Type B pancreatic cell (in vitro differentiated cells): ENCODE results near the gene ALPG. TPM values are rescaled to one million over a fixed set of nuclear protein-coding genes. Genes with fewer than 3 reads are reported as not detected.
"Not testable (repeated sequence)": the region's sequence is repeated elsewhere in the genome, so short reads cannot be mapped to it uniquely, and the experiment has no call there.

Experiments used
- DNase-seq: peaks from one replicate; pipeline ENCODE4 v3.0.0; 2021; ENCODE audit warnings: mixed read lengths; ENCODE audit not compliant: unreplicated experiment; ENCODE audit errors: extremely low spot score
- H3K27ac Mint-ChIP-seq: 2 replicates; pipeline ENCODE4 v1.8.0; 2021; ENCODE audit warnings: mild to moderate bottlenecking, mixed read lengths
- H3K27me3 Mint-ChIP-seq: 2 replicates; pipeline ENCODE4 v1.8.0; 2021; ENCODE audit warnings: mixed read lengths
- H3K36me3 Mint-ChIP-seq: 2 replicates; pipeline ENCODE4 v1.8.0; 2021; ENCODE audit warnings: mixed read lengths
- H3K4me1 Mint-ChIP-seq: one replicate; pipeline ENCODE4 v1.8.0; 2021; ENCODE audit warnings: mixed read lengths; ENCODE audit not compliant: unreplicated experiment
- H3K4me3 Mint-ChIP-seq: 2 replicates; pipeline ENCODE4 v1.8.0; 2021; ENCODE audit warnings: mild to moderate bottlenecking, mixed read lengths
- H3K9me3 Mint-ChIP-seq: 2 replicates; pipeline ENCODE4 v1.8.0; 2021; ENCODE audit warnings: mixed read lengths
- total RNA-seq: library from RNA; stranded (reverse); gene quantifications from 2 replicates; pipeline ENCODE4 v1.2.1, GENCODE V29; 2021; ENCODE audit warnings: low replicate concordance
- TF ChIP-seq, protein P1 (sequence below): fragments of 200-600 bp; sonication (generic); conservative IDR thresholded peaks from 2 replicates; pipeline ENCODE4 v1.5.0; 2021; ENCODE audit warnings: antibody characterized with exemption, mild to moderate bottlenecking

The ALPG gene
- total RNA-seq, 1 donor from 2014 or later = 0.14 TPM

DNA sequence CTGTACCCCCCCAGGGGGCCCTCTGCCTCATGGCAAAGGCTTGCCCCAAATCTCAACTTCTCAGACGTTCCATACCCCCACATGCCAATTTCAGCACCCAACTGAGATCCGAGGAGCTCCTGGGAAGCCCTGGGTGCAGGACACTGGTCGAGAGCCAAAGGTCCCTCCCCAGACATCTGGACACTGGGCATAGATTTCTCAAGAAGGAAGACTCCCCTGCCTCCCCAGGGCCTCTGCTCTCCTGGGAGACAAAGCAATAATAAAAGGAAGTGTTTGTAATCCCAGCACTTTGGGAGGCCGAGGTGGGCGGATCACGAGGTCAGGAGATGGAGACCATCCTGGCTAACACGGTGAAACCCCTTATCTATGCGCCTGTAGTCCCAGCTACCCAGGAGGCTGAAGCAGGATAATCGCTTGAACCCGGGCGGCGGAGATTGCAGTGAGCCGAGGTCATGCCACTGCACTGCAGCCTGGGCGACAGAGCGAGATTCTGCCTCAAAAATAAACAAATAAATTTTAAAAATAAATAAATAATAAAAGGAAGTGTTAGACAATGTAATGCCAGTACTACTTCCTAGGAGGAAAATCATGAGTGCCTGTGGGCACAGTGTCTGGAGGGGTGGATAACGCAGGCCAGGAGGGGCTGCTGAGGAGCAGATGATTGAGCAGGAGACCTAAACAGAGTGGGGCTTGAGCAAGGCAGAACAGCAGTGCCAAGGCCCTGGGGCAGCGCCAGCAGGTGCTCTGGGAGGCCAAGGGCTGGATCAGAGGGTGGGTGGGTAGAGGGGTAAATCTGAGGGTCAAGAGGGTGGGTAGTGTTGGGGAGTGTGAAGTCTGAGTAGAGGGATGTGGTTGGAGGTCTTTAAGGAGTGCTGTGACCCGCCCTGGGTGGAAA is 24.1 kb upstream of the ALPG start:
- DNase-seq = no peak
- H3K4me1 Mint-ChIP-seq = peaks cover 9% of the 10 kb centered on the region
- H3K27ac Mint-ChIP-seq = no peak overlapping the region
- TF ChIP-seq, protein P1, sequence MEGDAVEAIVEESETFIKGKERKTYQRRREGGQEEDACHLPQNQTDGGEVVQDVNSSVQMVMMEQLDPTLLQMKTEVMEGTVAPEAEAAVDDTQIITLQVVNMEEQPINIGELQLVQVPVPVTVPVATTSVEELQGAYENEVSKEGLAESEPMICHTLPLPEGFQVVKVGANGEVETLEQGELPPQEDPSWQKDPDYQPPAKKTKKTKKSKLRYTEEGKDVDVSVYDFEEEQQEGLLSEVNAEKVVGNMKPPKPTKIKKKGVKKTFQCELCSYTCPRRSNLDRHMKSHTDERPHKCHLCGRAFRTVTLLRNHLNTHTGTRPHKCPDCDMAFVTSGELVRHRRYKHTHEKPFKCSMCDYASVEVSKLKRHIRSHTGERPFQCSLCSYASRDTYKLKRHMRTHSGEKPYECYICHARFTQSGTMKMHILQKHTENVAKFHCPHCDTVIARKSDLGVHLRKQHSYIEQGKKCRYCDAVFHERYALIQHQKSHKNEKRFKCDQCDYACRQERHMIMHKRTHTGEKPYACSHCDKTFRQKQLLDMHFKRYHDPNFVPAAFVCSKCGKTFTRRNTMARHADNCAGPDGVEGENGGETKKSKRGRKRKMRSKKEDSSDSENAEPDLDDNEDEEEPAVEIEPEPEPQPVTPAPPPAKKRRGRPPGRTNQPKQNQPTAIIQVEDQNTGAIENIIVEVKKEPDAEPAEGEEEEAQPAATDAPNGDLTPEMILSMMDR = no peak
- H3K4me3 Mint-ChIP-seq = no peak overlapping the region
- peaks cover 51% of the 10 kb centered on the region for H3K27me3 Mint-ChIP-seq
- H3K36me3 Mint-ChIP-seq = no peaks in the 10 kb centered on the region
- H3K9me3 Mint-ChIP-seq = no peaks in the 10 kb centered on the region

DNA sequence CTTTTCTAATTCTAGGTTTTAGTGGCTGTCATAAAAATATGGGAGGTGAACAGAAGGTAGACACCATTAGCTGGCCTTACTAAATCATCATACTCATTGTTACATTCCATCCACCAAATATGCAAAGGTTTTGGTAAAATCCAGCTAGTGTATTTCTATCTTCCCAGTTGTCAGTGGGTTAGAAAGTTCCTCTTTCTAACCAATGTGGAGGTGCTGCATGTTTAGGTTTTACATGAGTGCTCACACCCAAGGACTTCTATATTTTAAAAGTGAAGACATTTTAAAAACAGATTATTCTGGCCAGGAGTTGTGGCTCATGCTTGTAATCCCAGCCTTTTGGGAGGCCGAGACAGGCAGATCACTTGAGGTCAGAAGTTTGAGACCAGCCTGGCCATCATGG is 22.2 kb upstream of the ALPG start:
- Mint-ChIP-seq H3K4me1 (peaks cover 14% of the 10 kb centered on the region), H3K36me3 (peaks cover 3% of the 10 kb centered on the region), H3K9me3 (no peaks in the 10 kb centered on the region), H3K4me3 (no peak overlapping the region), H3K27ac (no peak overlapping the region), H3K27me3 (peaks cover 65% of the 10 kb centered on the region)
- TF ChIP-seq, protein P1 = no peak
- DNase-seq = no peak

DNA sequence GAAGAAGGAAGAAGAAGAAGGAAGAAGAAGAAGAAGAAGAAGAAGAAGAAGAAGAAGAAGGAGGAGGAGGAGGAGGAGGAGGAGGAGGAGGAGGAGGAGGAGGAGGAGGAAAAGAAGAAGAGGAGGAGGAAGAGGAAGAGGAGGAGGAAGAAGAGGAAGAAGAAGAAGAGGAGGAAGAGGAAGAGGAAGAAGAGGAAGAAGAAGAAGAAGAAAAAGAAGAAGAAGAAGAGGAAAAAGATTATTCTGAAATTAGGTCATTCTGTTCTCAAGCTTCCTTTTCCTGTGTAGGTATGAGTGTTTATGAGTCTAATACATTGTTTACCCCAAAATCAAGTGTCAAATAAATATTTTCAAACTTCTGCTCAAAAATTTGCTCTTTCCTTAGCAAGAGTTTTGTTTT is 21.6 kb upstream of the ALPG start:
- not testable (repeated sequence) for H3K27ac Mint-ChIP-seq, H3K4me3 Mint-ChIP-seq, DNase-seq, H3K36me3 Mint-ChIP-seq, H3K9me3 Mint-ChIP-seq
- H3K4me1 Mint-ChIP-seq = peaks cover 14% of the 10 kb centered on the region
- peaks cover 71% of the 10 kb centered on the region for H3K27me3 Mint-ChIP-seq

DNA sequence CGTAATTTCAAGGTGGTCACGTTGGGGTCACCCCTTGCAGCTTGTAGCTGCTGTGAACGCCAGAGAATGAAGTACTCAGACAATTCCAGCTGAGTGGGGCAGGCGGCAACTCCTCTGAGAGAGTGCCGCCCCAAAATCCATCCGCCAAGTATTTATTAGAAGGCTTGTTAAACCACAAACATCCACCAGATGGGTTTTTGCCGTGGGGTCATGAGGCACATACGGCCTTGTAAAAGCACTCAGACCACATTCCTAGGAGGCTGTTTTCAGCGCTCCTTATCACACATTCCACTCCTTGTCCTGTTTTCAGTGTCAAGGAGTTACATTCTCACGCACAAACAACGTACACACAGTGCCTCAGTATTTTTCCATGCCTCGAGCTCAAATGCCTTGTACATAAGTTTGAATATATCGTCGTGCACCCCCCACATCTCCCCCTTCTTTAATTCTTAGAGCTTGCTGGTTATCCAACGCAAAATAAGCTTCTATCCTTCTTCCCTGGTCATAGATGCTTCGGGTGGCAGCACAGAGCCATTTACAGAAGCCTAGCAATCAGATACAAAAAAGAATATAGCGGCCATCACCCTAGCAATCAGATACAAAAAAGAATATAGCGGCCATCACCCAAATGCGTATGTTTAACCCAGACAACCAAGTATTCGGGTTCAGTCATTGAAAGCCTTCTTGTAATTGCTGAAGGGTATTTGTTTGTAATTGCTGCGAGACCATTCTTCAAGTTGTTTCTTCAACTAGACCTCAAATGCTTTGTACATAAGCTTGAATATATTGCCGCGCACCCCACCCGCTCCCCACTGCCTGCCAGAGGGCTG is 20.8 kb upstream of the ALPG start:
- Mint-ChIP-seq H3K27me3 (peaks cover 79% of the 10 kb centered on the region), H3K4me3 (peak overlapping the region; percentile 68), H3K36me3 (peaks cover 3% of the 10 kb centered on the region), H3K4me1 (peaks cover 14% of the 10 kb centered on the region), H3K9me3 (no peaks in the 10 kb centered on the region), H3K27ac (peak overlapping the region; percentile 58)
- no peak for DNase-seq
- TF ChIP-seq, protein P1 = peak; percentile 6

DNA sequence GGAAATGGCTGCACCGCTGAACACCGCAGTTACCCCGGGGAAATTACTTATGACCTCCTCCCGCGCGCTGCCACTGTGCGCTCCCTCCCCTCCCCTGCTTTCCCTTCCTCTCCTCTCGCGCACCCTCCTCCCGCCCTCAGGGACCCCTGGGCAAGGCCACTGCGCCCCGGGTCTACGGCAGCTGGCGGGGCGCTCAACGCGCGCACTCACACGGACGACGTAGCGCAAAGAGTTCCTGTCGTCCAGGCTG is 20.2 kb upstream of the ALPG start:
- H3K27me3 Mint-ChIP-seq = peaks cover 83% of the 10 kb centered on the region
- H3K27ac Mint-ChIP-seq = no peak overlapping the region
- peaks cover 3% of the 10 kb centered on the region for H3K36me3 Mint-ChIP-seq
- H3K9me3 Mint-ChIP-seq = no peaks in the 10 kb centered on the region
- DNase-seq = no peak
- peaks cover 14% of the 10 kb centered on the region for H3K4me1 Mint-ChIP-seq
- TF ChIP-seq, protein P1 = no peak
- peak overlapping the region; percentile 68 for H3K4me3 Mint-ChIP-seq
